HG02642 (cell line): ENCODE data around the gene COX4I2.
A peak's percentile ranks its signal among the peaks of the same experiment; 100 is the strongest.

Source experiments
- ATAC-seq: cut with Tn5 transposase; IDR thresholded peaks from one replicate; pipeline ENCODE4 v1.9.1; 2021; ENCODE audit warnings: mild to moderate bottlenecking; ENCODE audit not compliant: unreplicated experiment, poor library complexity

Gene COX4I2

DNA sequence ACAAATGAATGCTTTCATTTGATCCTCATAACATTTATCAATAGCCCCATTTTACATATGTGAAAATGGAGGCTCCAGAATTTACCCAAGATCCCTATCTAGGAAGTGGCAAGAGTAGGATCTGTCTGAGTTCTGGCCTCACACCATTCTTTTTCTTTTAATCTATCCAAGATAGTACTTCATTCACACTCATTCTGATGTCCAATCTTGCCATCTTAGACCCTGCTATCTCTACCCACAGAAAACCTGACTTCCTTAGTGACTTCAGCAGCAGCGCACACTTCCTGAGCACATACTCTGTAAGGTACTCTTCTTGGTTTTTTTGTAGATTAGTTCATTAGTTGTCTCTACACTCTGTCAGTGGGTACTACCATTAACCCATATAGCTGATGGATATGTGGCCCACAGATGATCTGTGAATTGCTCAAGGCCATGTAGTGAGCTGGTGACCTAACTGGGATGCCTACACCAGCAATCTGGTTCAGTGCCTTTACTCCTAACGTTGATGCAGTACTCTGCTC is 36.3 kb downstream of the COX4I2 start:
- no peak for ATAC-seq

- peak; percentile 74 for ATAC-seq
Measured at GRCh38 chr20:31674895-31675827, 37.4 kb downstream of the COX4I2 start.

DNA sequence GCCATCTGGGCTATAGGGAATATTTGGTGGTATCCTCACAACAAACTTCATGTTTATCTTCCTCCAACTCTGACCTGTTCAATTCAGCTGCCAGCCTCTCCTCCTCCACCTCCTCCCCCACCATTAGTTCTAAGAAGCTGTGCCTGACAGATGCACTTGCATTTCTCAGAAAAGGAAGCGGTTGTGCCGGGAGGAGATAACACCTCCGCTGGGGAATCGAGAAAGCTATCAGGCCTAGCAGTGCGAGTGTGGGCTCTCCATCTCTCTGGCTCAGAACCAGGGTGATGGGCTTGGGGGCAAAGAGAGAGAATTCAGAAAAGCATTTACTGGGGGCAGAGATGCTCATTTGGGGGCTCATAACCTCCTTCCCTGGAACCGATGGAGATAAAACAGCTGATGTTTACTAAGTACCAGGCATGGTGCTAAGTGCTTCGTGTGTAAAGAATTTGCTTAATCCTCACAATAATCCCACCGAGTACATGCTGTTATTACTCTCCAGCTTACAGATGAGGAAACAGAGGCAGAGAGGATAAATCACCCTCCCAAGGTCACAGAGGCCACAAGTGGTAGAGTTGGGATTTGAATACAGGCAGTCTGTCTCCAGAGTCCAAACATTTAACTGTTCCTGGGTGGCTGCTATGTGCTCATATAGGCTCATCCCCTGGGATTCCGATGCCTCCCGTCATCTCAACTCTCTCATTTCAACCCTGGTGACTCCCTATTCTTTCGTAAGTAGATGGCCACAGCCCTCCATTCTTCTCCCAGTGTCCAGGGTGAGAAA is 38.3 kb downstream of the COX4I2 start:
- ATAC-seq = peak; percentile 52

- ATAC-seq = no peak
Measured at GRCh38 chr20:31676609-31676989, 38.9 kb downstream of the COX4I2 start.

DNA sequence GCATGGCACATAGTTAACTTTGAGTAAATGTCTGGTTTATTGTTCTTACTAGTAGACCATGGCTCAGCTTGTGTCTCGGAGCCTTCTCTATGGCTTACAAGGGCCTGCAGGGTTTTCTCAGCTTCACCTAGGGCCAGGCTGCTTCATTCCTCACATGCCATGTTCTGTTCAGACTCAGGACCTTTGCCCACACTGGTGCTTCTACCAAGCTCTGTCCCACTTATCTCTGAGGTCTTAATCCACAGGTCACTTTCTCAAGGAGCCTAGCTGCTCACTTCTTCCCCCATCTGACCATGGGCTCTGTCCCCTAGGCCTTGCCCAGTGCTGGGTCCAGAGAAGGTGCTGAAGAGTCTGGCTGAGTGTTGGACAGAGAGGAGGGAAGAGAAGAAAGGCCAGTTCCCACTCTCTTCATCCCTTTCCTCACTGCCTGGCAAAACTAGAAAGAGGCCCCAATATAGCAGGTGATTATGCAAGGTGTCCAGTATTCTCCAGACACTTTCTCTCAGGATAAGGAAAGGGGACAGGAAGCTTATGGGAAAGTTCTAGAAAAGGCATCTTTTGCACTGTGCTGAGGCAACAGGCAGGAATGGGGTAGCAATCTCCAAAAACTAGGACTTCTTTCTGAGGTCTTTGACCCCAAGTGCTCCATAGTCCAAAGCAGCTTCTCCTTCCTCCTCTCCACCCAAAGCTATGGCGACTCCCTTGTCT is 40.0 kb downstream of the COX4I2 start:
- no peak for ATAC-seq

DNA sequence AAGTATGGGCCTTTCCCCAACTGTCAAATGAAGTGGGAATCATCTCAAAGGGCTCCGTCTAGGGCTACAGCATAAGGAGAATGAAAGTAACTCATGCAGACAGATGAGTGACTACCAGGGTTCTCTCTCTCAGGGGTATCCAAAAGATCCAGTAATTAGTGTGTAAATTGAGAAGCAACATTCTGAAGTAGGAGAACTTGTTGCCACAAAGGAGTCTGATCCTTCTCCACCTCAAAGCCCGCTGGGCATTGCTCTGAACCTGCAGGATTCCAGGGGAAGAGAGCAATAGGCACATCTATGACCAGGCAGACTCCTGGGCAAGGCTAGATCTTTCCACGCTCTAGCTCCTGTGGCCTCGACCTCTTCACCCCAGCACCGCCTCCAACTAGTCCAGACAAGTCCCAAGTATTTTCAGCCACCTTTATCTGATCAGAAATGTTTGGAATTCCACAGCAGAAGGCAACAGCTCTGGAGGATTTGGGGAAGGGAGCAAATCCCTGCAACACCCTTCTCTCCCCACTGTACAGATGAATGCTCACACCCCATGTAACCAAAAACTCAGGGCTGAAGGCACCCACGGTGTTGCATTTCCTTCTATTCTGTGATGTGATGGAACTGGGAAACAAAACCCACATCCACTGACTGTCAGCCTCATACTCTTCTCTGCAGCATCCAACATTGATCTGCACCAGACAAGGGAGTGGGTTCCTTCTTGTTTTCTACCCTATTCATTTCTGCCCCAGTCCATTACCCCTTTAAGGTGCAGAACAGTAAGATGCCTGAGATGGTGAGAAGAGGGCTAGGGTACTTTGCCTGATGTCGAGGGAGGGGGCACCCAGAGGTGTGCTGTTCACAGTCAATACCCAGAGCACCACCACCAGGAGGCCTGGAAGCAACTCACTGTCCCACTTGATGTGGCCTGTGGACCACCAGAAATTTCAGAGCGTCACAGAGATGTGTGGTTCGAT is 41.0 kb downstream of the COX4I2 start:
- ATAC-seq = no peak

DNA sequence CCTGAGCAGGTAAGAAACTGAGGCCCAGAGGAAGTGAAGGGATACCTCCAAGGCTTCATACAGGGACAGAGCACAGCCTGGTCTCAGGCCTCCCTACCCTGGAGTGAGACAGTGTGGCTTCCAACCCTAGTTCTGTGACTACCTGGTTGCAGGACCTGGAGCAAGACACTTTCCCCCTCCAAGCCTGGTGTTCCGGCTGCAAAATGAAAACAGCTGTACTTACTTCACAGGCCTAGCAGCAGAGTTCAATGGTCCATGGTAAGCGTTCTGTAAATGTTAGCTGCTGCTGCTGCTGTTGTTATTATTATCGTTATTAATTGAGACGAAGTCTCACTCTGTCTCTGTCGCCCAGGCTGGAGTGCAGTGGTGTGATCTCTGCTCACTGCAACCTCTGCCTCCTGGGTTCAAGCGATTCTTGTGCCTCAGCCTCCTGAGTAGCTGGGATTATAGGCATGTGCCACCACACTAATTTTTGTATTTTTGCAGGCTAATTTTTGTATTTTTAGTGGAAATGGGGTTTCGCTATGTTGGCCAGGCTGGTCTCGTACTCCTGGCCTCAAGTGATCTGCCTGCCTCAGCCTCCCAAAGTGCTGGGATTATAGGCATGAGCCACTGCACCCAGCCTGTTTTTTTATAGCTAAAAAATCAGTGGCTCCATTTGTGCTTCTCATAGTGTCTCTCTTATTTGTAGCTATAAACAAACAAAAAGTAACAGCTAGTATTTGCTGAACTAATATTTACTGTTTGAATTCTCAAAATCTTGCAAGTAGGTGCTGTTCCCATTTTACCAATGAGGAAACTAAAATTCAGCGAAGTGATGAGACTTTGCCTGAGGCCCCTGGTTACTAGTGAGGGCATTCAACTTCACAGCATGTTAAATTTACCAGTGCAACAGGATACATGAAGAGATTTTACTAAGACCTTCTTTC is 41.9 kb downstream of the COX4I2 start:
- ATAC-seq = no peak

DNA sequence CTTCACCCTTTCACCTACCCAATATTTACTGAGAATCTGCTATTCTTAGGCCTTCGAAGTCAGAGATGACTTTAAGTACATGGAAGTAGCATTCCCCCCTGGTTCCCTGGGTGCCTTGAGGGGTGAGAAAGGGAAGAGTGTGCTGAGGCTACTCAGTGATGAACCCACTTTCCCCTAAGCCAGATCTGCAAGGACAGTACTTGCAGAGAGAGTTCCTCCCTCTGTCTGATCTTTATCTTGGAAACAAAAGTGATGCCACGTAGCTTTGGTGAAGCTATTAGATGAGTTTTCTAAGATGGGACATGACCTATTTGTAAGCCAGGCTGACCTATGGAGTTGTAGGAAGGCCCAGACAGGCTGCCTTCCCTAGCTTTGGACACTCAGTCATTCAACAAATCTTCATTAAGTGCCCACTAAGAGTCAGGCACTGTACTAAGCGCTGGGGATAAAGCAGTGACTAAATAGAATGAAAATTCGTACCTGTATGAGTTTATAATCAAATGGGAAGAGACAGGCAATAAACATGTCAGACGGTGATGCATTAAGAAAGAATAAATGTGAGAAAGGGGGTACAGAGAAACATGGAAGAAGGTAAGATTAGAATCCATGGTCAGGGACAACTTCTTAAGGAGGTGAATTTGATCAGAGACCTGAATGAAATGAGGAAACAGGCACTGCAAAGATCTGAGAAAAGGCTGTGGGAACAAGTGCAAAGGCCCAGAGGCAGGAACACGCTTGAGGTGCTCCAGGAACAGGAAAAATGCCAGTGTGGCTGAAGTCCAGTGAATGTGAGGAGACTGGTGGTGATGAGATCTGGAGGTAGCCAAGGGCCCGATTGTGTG is 42.8 kb downstream of the COX4I2 start:
- no peak for ATAC-seq

- ATAC-seq = no peak
Measured at GRCh38 chr20:31681128-31681727, 43.5 kb downstream of the COX4I2 start.

DNA sequence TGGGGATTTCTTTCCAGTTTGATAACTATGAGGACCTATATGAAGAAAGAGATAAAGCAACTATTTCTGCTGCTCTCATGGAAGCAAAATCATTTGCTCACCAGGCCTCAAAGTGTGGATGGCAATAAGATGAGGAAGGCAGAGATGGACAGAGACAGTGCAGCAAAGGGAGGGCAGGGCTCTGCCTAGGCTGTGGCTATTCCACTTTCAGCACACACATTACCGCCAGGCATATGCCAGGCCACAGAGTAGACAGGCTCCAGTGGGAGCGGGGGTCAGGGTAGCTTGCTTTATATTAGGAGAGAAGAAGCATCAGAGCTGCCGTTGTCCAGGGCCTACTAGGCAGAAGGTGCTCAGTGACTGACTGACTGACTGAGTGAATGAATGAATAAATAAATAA is 44.1 kb downstream of the COX4I2 start:
- ATAC-seq = no peak

GRCh38 chr20:31682352-31682751 is 44.6 kb downstream of the COX4I2 start:
- ATAC-seq = no peak

- ATAC-seq = no peak
Measured at GRCh38 chr20:31682927-31683326, 45.2 kb downstream of the COX4I2 start.

DNA sequence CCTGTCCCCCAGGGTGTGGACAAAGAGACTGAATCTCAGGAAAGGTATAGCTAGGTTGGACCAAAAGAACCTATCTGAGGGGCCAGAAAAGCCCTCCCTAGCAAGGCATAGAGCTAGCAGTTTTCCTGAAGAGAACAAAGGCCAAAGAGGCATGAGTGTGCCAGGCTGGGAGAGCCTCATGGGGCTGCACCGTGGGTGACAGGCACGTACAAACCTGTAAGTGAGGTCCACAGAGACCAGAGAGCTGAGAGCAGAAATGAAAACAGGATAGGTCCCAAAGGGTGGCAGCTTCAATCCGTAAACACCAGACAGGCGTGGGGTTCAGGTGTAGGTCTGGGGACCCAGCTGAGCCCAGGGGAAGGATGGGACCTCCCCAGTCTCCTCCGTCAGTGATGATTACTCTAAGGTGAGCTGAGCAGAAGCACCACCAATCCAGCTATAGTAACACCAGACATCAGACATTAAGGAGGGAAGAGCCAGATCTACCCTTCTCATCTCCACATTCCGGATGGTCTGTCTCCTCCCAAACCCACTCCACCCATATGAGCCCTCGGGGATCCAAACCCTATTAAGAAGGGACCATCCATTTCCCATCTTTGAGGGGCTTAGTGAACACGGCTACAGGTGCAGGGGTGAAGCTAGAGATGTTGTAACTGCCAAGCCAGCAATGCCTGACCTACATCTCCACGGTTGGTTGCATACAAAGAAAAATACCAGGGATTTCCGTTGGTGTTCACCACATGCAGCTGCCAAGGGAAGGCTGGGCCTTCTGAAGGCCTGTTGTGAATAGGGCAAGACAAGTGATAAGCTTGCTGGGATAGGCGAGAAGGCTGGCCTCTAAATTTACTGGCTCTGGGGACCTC is 46.7 kb downstream of the COX4I2 start:
- ATAC-seq = peak; percentile 50

DNA sequence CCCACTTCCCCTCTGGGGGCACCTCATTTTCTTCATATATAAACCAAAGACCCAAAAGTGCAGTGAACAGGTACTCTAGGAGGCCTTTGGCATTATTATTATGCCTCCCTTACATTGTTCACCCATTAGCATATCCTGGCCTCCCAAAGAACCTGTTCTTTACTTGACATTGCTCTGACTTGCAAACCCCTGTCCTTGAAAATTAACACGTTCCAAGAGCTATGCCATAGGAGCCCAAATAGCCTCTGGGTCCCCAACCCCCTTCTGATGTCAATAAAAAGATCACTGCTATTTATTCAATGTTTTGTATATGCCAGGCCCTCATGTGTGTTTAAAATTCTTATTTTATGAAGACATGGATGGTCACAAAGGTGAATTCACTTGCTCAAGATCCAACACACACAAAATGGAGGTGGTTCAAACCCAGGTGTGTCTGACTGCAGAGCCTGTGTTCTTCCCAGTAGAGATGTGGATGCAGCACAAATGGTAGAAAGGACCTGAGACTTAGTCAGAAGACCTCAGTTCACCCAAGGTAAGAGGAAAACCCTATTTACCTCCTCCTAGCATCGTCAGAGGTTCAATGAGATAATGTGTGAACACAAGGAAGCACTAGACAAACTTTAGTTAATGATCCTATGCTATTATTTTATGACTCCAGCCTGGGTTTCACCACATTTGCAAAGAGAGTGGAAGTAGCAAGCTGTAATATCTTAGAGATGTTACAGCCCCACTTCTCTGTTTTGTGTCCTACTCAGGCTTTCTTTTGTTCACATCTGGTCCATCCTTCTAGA is 48.3 kb downstream of the COX4I2 start:
- no peak for ATAC-seq

- no peak for ATAC-seq
Measured at GRCh38 chr20:31687777-31688176, 50.1 kb downstream of the COX4I2 start.
